H1 (cell line): ENCODE results near the gene NKX2-8. TPM values are rescaled to one million over a fixed set of nuclear protein-coding genes. Genes with fewer than 3 reads are reported as not detected.

ENCODE experiments used
- CTCF ChIP-seq, 3 experiments: IDR thresholded peaks; 1 replicate in 2 of 3; 2 replicates in 1 of 3; pipeline versions ENCODE4 v1.5.1 to v1.6.1; 2011; ENCODE audit warnings: low read length in 3 of 3, mild to moderate bottlenecking in 3 of 3, inconsistent platforms in 2 of 3, low read depth in 1 of 3, moderate library complexity in 1 of 3; ENCODE audit not compliant: insufficient read depth in 1 of 3; ENCODE audit errors: control extremely low read depth in 1 of 3
- E2F6 ChIP-seq: IDR thresholded peaks from 2 replicates; pipeline ENCODE4 v1.6.1; 2012; ENCODE audit warnings: inconsistent platforms
- POLR2AphosphoS5 ChIP-seq: IDR thresholded peaks from 2 replicates; pipeline ENCODE4 v1.6.1; 2011; ENCODE audit warnings: low read depth, low read length
- RNF2 ChIP-seq: fragments of 200-900, 300-1000 bp; sonication (generic); IDR thresholded peaks from 2 replicates; pipeline ENCODE4 v1.7.1; 2016; ENCODE audit warnings: borderline replicate concordance, low read depth, mild to moderate bottlenecking, antibody characterized with exemption, low read length; ENCODE audit not compliant: poor library complexity, severe bottlenecking; ENCODE audit errors: missing control alignments
- SAP30 ChIP-seq: fragments of 300-600 bp; sonication (generic); IDR thresholded peaks from 2 replicates; pipeline ENCODE4 v1.7.1; 2012; ENCODE audit warnings: low read length, moderate library complexity, mild to moderate bottlenecking, inconsistent platforms; ENCODE audit not compliant: insufficient read depth, insufficient replicate concordance
- polyA plus RNA-seq, 7 experiments: library from polyadenylated mRNA; depleted of rRNA in 3 of 7; stranded (reverse) in 5 of 7; unstranded in 2 of 7; fragments of >200 nt in 5 of 7; fragments of 200-250 nt in 2 of 7; gene quantifications; 1 replicate in 5 of 7; 2 replicates in 1 of 7; 4 replicates in 1 of 7; pipeline versions ENCODE4 v1.2.1 to v1.2.3, GENCODE V29; 2011 to 2013; ENCODE audit warnings: missing spikeins in 2 of 7, mixed read lengths in 2 of 7
- total RNA-seq: library from RNA; stranded (reverse); fragmentation: NEBNext Ultra II Directional; extraction: Animal tissue kit (Norgen Biotek cat#: 25700); gene quantifications from 2 replicates; pipeline ENCODE4 v1.2.1, GENCODE V29; 2021

The NKX2-8 gene
- total and polyA plus RNA-seq, 2 of the 8 experiments (the other 6 are each of a cell fraction or from before 2014, with no cell fraction given), result not detected

GRCh38 chr14:36583893-36584811, 1.7 kb upstream of the NKX2-8 start (continued):
- no peak for TF ChIP-seq CTCF (IDR thresholded peaks at IDR 0.05; ENCODE audit: control extremely low read depth in 1 of 3, insufficient read depth in 1 of 3, low read depth in 1 of 3, low read length in 3 of 3)
- TF ChIP-seq RNF2, result peak; percentile 88
- TF ChIP-seq E2F6, result no peak
- no peak for TF ChIP-seq SAP30
- TF ChIP-seq POLR2AphosphoS5, result no peak
